ENCODE results near the gene FCHO2.
A peak's percentile ranks its signal among the peaks of the same experiment; 100 is the strongest.

The FCHO2 gene

DNA sequence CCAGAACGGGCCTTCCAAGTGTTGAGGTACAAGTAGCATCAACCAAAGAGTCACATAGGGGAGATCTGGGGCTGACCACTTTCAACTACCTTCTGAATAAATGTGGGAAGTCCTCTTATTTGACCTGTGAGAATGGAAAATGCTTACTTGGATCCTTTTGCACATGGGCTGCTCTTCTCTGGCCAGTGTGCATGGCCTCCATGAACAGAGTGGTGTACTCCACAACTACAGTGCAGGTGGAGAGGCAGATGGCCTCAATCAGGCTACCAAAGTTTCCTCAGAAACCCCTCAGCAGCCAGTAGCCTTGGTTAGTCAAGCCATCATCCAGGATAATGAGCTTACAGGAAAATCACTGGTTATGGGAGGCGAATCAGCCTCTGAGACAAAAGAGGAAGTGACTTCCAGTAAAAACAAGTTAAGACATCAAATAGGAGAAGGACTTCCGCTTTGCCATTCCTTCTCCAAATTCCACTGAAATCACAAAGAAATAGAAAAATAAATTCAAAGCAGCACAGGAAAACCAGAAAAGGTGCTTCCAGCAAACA, 18.3 kb upstream of the FCHO2 start:
- H3K4me3 ChIP-seq (ENCODE audit: low read depth, low read length), result no peak overlapping the region
- TF ChIP-seq, protein P1, sequence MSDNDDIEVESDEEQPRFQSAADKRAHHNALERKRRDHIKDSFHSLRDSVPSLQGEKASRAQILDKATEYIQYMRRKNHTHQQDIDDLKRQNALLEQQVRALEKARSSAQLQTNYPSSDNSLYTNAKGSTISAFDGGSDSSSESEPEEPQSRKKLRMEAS (IDR thresholded peaks at IDR 0.05; ENCODE audit: low read depth, low read length), result no peak
- TF ChIP-seq MYC (IDR thresholded peaks at IDR 0.05; ENCODE audit: low read depth, low read length) (no peak), POLR2A (IDR thresholded peaks at IDR 0.05; ENCODE audit: extremely low read depth, insufficient read length) (no peak)
- TF ChIP-seq, protein P2, sequence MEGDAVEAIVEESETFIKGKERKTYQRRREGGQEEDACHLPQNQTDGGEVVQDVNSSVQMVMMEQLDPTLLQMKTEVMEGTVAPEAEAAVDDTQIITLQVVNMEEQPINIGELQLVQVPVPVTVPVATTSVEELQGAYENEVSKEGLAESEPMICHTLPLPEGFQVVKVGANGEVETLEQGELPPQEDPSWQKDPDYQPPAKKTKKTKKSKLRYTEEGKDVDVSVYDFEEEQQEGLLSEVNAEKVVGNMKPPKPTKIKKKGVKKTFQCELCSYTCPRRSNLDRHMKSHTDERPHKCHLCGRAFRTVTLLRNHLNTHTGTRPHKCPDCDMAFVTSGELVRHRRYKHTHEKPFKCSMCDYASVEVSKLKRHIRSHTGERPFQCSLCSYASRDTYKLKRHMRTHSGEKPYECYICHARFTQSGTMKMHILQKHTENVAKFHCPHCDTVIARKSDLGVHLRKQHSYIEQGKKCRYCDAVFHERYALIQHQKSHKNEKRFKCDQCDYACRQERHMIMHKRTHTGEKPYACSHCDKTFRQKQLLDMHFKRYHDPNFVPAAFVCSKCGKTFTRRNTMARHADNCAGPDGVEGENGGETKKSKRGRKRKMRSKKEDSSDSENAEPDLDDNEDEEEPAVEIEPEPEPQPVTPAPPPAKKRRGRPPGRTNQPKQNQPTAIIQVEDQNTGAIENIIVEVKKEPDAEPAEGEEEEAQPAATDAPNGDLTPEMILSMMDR (IDR thresholded peaks at IDR 0.05; ENCODE audit: low read depth, low read length), result no peak
- peak; percentile 51 for DNase-seq (ENCODE audit: low read depth)

DNA sequence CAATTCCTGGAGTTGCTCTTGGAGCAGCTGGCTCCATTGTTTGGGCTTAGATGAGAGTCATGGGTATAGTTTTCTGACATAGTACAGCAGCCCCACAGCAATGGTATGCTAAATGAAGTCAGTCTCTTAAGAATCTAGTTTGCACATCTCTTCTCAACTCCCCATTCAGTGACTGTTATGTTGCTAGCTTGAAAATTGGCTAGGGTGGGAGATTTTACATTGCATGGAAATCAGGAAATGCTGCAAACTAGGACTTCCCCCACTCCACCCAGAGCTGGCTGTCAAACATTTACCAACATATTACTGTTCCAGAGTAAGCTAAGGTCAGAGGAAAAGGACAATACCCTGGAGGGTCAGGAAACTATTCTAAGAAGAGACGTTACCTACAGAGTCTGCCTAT, 17.6 kb upstream of the FCHO2 start:
- DNase-seq (ENCODE audit: low read depth), result no peak
- no peak for TF ChIP-seq POLR2A (IDR thresholded peaks at IDR 0.05; ENCODE audit: extremely low read depth, insufficient read length)
- H3K4me3 ChIP-seq (ENCODE audit: low read depth, low read length), result no peak overlapping the region

DNA sequence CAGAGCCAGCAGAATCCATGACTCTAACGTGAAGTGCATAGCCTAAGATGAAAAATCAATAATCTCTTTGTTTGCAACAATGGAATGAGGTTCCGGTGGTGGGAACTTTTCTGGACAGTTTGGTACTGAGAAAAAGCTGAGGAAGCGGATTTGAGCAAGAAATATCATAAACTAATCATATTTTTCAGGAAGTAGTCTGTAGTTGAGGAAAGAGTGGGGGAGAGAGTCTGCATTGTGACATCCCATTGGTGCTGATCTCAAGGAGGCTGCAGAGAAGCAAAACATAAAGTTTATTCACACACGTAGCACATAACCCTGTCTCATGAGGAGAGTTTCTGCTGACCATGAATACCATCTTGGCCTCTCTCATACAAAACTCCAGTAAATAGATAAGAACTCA, 15.8 kb upstream of the FCHO2 start:
- TF ChIP-seq, protein P1 (IDR thresholded peaks at IDR 0.05; ENCODE audit: low read depth, low read length), result no peak
- TF ChIP-seq, protein P2 (IDR thresholded peaks at IDR 0.05; ENCODE audit: low read depth, low read length), result no peak
- TF ChIP-seq POLR2A (IDR thresholded peaks at IDR 0.05; ENCODE audit: extremely low read depth, insufficient read length) (no peak), MYC (IDR thresholded peaks at IDR 0.05; ENCODE audit: low read depth, low read length) (no peak)
- no peak overlapping the region for H3K4me3 ChIP-seq (ENCODE audit: low read depth, low read length)
- peak; percentile 51 for DNase-seq (ENCODE audit: low read depth)

DNA sequence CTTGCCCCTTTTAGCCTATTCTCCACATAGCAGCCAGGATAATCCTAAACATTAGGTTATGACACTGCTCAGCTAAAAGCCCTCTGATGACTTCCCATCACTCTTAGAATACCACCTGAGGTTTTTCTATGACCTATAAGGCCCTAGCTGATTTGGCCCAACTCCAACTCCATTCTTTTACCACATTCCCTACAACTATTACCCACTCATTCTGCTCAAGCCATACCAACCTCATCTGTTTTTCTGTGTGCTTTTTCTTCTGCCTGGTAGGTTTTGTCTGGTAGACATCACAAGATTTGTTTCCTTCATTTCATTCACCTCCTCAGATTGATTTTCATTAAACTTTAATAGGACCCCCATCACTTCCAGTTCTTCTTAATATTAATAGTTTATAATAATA, 12.5 kb upstream of the FCHO2 start:
- DNase-seq (ENCODE audit: low read depth), result no peak
- H3K4me3 ChIP-seq (ENCODE audit: low read depth, low read length), result no peak overlapping the region
- TF ChIP-seq, protein P2 (IDR thresholded peaks at IDR 0.05; ENCODE audit: low read depth, low read length), result no peak
- TF ChIP-seq POLR2A (IDR thresholded peaks at IDR 0.05; ENCODE audit: extremely low read depth, insufficient read length), result no peak
- TF ChIP-seq, protein P1 (IDR thresholded peaks at IDR 0.05; ENCODE audit: low read depth, low read length), result no peak
- TF ChIP-seq MYC (IDR thresholded peaks at IDR 0.05; ENCODE audit: low read depth, low read length), result no peak

DNA sequence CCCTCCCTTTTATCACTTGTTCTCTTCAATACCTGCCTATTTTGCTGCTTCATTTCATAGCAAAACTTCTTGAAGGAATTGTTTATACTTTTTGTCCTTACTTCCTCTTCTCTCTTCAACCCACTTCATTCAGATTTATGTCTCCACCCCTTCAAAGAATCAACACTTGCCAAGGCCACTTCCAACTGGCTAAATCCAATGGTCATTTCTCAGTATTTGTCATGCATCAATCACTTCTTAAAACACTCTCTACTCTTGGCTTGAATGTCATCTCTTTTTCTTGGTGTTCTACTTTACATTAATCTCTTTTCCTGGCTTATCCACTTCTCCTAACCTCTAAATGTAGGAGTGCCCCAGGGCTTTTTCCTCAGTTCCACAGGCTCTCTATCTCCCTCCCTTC, 8.3 kb upstream of the FCHO2 start:
- DNase-seq (ENCODE audit: low read depth), result no peak
- no peak overlapping the region for H3K4me3 ChIP-seq (ENCODE audit: low read depth, low read length)
- TF ChIP-seq POLR2A (IDR thresholded peaks at IDR 0.05; ENCODE audit: extremely low read depth, insufficient read length), result no peak
- TF ChIP-seq, protein P2 (IDR thresholded peaks at IDR 0.05; ENCODE audit: low read depth, low read length), result no peak
- TF ChIP-seq, protein P1 (IDR thresholded peaks at IDR 0.05; ENCODE audit: low read depth, low read length), result no peak
- TF ChIP-seq MYC (IDR thresholded peaks at IDR 0.05; ENCODE audit: low read depth, low read length), result no peak

DNA sequence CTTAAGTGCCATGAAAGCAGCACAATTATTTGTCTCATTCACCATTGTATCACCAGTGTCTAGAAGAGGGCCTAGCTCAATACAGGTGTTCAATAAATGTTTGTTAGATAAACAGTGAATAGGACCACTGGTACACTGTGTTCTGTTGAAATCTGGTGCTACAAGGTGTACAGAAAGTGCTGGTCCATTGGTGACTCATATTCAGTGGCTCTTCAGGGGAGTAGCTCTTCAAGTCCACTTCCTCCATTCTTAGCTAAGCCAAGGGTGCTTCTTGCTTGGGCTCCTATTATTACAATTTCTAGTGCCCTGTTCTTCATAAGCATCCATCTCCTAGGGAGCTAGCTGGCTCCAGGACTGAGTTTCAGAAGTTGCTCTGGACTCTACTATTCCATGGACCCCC, 6.4 kb upstream of the FCHO2 start:
- H3K4me3 ChIP-seq (ENCODE audit: low read depth, low read length), result no peak overlapping the region
- TF ChIP-seq, protein P1 (IDR thresholded peaks at IDR 0.05; ENCODE audit: low read depth, low read length), result no peak
- TF ChIP-seq MYC (IDR thresholded peaks at IDR 0.05; ENCODE audit: low read depth, low read length) (no peak), POLR2A (IDR thresholded peaks at IDR 0.05; ENCODE audit: extremely low read depth, insufficient read length) (no peak)
- TF ChIP-seq, protein P2 (IDR thresholded peaks at IDR 0.05; ENCODE audit: low read depth, low read length), result no peak
- DNase-seq (ENCODE audit: low read depth), result no peak
